Activated naive CD4-positive, alpha-beta T cell treated with anti-CD3 and anti-CD28 coated beads, Interleukin-2, amount 50 U/mL, for 16 hours (primary cell): ENCODE data around the gene CRYBB1.

Experiments used
- DNase-seq: peaks from one replicate; pipeline ENCODE4 v3.0.0-alpha.2; 2020

The CRYBB1 gene

DNA sequence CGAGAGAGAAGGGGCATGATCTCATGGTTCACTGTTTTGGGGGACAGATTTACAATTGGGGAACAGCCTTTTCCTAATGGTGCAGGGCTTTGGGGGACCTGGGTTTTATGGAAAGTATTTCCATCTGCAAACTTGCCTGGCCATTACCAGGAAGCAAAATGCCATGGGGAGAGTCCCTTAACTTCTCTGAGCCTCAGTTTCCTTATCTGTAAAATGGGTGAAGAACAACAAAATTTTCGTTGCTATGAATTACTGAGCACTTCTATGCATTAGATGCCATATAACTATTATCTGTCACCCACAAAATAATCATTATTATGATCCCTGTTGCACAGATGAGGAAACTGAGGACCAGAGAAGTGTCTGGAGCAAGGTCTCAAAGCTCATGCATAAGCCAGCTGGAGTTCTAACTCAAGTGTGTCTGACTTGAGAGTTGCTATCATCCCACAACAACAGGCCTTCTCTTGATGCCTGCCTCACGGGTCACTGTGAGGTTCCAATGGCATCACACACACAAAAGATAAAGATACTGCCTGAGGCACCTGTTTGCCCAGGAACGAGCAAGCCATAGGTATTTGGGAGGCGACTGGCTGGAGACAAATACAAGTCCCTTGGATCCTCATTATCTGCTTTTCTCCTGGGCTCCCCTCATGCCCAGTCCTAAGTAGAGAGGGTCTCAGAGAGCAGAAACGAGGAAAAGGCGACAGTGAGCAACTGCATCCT, 43.7 kb downstream of the CRYBB1 start:
- no peak for DNase-seq

GRCh38 chr22:26573026-26573662, 44.7 kb downstream of the CRYBB1 start:
- DNase-seq: no peak

- DNase-seq: no peak
These were observed 46.8 kb downstream of the CRYBB1 start for GRCh38 chr22:26570864-26571525.

- no peak for DNase-seq
These were observed 47.7 kb downstream of the CRYBB1 start for GRCh38 chr22:26570115-26570514.

GRCh38 chr22:26568207-26568706, 49.6 kb downstream of the CRYBB1 start:
- no peak for DNase-seq

- DNase-seq: no peak
These were observed 50.2 kb downstream of the CRYBB1 start for GRCh38 chr22:26567610-26568009.

- no peak for DNase-seq
These were observed 50.8 kb downstream of the CRYBB1 start for GRCh38 chr22:26566994-26567393.

DNA sequence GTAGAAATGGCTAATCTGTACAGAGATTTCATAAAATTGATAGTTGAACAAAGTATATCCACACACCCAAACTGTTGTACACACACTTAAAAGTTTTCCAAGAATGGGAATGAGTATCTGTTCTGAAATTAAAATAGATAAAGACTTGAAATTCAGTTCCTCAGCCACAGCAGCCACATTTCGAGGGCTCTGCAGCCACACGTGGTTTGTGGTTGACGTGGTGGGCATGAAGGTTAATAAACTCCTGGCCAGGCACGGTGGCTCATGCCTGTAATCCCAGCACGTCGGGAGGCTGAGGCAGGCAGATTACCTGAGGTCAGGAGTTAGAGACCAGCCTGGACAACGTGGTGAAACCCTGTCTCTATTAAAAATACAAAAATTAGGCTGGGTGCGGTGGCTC, 51.9 kb downstream of the CRYBB1 start:
- DNase-seq: no peak

DNA sequence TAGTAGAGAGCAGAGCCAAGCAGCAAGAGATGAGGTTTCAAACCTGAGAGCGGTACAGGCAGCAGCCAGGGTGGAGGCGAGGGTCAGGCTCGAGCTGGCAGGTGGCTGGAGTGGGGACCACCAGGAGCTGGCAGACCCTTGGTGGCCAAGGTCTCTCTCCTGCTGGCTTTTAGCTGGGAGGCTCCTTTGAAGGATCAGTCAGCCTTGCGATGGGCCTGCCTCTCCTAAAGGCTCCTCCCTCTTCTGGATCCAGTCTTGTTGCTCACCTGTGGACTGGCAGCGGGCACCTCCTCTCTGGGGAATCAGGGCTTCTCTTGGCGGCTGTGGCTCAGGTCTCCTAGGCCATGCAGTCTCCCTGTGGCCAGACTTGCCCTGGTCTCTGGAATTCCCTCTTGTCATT, 52.6 kb downstream of the CRYBB1 start:
- no peak for DNase-seq

GRCh38 chr22:26564672-26565071, 53.2 kb downstream of the CRYBB1 start:
- DNase-seq: no peak

- DNase-seq: no peak
These were observed 53.6 kb downstream of the CRYBB1 start for GRCh38 chr22:26564181-26564580.

DNA sequence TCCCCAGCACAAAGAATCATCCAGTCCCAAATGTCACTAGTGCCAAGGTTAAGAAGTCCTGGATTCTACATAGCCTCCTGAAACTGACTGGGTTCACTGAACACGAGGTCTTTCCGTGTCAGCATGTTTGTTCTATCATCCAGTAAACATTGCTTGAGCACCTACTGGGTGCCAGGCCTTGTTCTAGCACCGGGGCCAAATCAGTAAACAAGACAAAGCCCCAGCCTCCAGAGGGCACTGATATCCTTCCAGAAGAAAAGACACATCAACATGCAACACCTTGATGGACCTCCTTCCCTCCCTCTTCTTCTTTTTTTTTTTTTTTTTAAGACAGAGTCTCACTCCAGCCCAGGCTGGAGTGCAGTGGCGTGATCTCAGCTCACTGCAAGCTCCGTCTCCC, 54.8 kb downstream of the CRYBB1 start:
- no peak for DNase-seq

GRCh38 chr22:26561756-26562417, 55.9 kb downstream of the CRYBB1 start:
- DNase-seq: no peak

- no peak for DNase-seq
These were observed 57.8 kb downstream of the CRYBB1 start for GRCh38 chr22:26559961-26560575.

GRCh38 chr22:26558248-26558895, 59.5 kb downstream of the CRYBB1 start:
- DNase-seq: no peak

- DNase-seq: no peak
These were observed 60.9 kb downstream of the CRYBB1 start for GRCh38 chr22:26556904-26557303.

- DNase-seq: no peak
These were observed 62.3 kb downstream of the CRYBB1 start for GRCh38 chr22:26555478-26555877.

GRCh38 chr22:26554956-26555355, 62.9 kb downstream of the CRYBB1 start:
- DNase-seq: no peak

DNA sequence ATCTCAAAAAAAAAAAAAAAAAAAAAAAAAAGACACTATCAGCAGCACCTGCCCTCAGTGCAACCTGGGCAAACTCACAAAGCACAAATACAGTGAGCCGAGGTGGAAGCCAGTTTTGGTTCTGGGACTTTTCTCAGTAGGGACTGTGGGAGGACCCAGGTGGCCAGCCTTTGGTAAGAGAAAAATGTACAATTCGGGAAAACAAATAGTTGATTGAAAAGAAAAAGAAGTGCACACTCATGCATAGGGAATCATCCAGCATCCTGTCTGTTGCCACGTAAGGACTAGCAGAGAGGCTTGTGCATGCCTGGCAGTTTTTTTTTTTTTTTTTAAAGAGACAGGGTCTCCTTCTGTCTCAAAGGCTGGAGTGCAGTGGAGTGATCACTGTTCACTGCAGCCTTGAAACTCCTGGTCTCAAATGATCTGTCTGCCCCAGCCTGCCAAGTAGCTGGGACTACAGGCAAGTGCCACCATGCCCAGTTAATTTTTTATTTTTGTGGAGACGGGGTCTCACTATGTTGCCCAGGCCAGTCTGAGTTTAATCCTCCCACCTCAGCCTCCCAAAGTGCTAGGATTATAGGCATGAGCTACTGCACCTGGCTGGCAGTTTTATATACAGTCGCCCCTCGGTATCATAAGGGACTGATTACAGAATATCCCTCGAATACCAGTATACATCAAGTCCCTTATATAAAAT, 64.6 kb downstream of the CRYBB1 start:
- no peak for DNase-seq

DNA sequence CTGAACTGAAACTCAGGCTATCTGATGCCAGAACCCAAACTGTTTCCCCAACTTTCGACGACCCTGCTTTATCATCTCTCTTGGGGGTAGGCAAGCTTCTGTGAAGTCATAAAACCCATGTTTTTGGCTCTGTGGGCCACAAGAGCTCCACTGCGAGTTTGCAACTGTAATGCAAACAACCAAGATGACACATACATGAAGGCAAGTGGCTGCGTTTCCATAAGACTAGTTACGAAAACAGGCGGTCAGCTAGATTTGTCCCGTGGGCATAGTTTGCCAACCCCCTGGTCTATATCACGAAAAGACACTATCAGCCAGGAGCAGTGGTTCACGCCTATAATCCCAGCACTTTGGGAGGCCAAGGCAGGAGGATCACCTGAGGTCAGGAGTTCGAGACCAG, 65.4 kb downstream of the CRYBB1 start:
- DNase-seq: no peak

GRCh38 chr22:26551568-26551967, 66.3 kb downstream of the CRYBB1 start:
- no peak for DNase-seq

DNA sequence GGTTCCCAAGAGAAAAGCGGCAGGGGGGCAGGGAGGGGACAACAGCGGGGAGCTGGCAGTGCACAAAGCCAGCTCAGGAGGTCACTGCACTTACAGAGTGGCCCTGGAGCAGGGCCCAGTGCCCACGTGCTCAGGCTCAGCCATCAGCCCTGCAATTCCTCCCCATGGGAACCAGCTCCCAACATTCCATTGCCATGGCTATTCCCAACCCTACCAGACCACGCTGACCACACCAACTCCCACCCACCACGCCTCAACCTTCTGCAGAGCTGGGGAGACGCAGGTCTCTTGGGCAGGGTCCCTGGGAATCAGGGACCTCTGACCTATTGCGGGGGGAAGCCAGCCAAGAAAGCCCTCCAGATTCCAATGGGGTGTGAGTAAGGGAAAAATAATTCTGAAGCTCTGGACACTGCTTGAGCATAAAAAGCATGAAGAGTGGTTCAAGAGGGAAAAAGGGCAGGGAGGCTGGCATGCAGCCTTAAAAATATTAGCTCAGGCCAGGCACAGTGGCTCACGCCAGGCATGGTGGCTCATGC, 67.3 kb downstream of the CRYBB1 start:
- DNase-seq: no peak
